GM23338 (cell line): ENCODE results near the gene SMG6. TPM values are rescaled to one million over a fixed set of nuclear protein-coding genes. Genes with fewer than 3 reads are reported as not detected.
"Not testable (repeated sequence)": the region's sequence is repeated elsewhere in the genome, so short reads cannot be mapped to it uniquely, and the experiment has no call there.

Experiments used
- ATAC-seq: fragments of 200-7000 bp; cut with Tn5 transposase; 3 replicates; pipeline ENCODE4 v1.9.1; 2020
- DNase-seq: peaks from one replicate; pipeline ENCODE4 v3.0.0-alpha.2; 2015; ENCODE audit warnings: low spot score
- H2AFZ ChIP-seq: fragments of 200-600 bp; sonication (generic); 2 replicates; pipeline ENCODE4 v1.8.0; 2016; ENCODE audit warnings: antibody characterized with exemption, mild to moderate bottlenecking, moderate library complexity
- H3F3A ChIP-seq: fragments of 200-600 bp; sonication (generic); replicated peaks from 2 replicates; pipeline ENCODE4 v1.8.0; 2017; ENCODE audit warnings: antibody characterized with exemption, mixed run types, low read depth
- H3K27ac ChIP-seq: fragments of 200-600 bp; sonication (generic); 2 replicates; pipeline ENCODE4 v1.6.1; 2016; ENCODE audit warnings: low read depth
- H3K27me3 ChIP-seq: fragments of 200-600 bp; sonication (generic); 2 replicates; pipeline ENCODE4 v1.8.0; 2016; ENCODE audit warnings: mild to moderate bottlenecking, mixed run types, moderate library complexity; ENCODE audit not compliant: insufficient read depth
- H3K36me3 ChIP-seq: fragments of 200-600 bp; sonication (generic); 2 replicates; pipeline ENCODE4 v1.8.0; 2016; ENCODE audit warnings: mild to moderate bottlenecking; ENCODE audit not compliant: insufficient read depth
- H3K4me1 ChIP-seq: fragments of 200-600 bp; sonication (generic); 2 replicates; pipeline ENCODE4 v1.8.0; 2016; ENCODE audit warnings: mild to moderate bottlenecking, moderate library complexity; ENCODE audit not compliant: insufficient read depth
- H3K4me2 ChIP-seq: fragments of 200-600 bp; sonication (generic); 2 replicates; pipeline ENCODE4 v1.7.1; 2017; ENCODE audit warnings: mixed run types
- H3K4me3 ChIP-seq: fragments of 200-600 bp; sonication (generic); 2 replicates; pipeline ENCODE4 v1.6.1; 2016; ENCODE audit warnings: mixed run types
- H3K79me2 ChIP-seq: fragments of 200-600 bp; sonication (generic); replicated peaks from 2 replicates; pipeline ENCODE4 v1.8.0; 2017; ENCODE audit warnings: mild to moderate bottlenecking; ENCODE audit not compliant: insufficient read depth
- H3K9me2 ChIP-seq: fragments of 200-600 bp; sonication (generic); 2 replicates; pipeline ENCODE4 v1.8.0; 2017; ENCODE audit not compliant: insufficient read depth
- H4K20me1 ChIP-seq: fragments of 200-600 bp; sonication (generic); replicated peaks from 2 replicates; pipeline ENCODE4 v1.8.0; 2017; ENCODE audit warnings: mild to moderate bottlenecking; ENCODE audit not compliant: insufficient read depth
- H3K27ac Mint-ChIP-seq: 2 replicates; pipeline ENCODE4 v1.8.0; 2020; ENCODE audit warnings: inconsistent platforms, mild to moderate bottlenecking, moderate library complexity, mixed read lengths
- H3K27me3 Mint-ChIP-seq: 3 replicates; pipeline ENCODE4 v1.8.0; 2022; ENCODE audit warnings: low read depth, mild to moderate bottlenecking, moderate library complexity, mixed read lengths, inconsistent platforms; ENCODE audit not compliant: insufficient read depth, poor library complexity
- H3K36me3 Mint-ChIP-seq: 3 replicates; pipeline ENCODE4 v1.8.0; 2021; ENCODE audit warnings: low read depth, mild to moderate bottlenecking, inconsistent platforms, moderate library complexity, mixed read lengths
- H3K4me1 Mint-ChIP-seq: 3 replicates; pipeline ENCODE4 v1.8.0; 2020; ENCODE audit warnings: mild to moderate bottlenecking, inconsistent platforms, mixed read lengths
- H3K4me3 Mint-ChIP-seq: 3 replicates; pipeline ENCODE4 v1.8.0; 2021; ENCODE audit warnings: moderate library complexity, mild to moderate bottlenecking, inconsistent platforms, mixed read lengths
- H3K9me3 Mint-ChIP-seq: 3 replicates; pipeline ENCODE4 v1.8.0; 2020; ENCODE audit warnings: moderate library complexity, mild to moderate bottlenecking, inconsistent platforms, mixed read lengths
- EZH2 ChIP-seq: fragments of 200-600 bp; sonication (generic); IDR thresholded peaks from one replicate; pipeline ENCODE4 v1.8.0; 2017; ENCODE audit warnings: antibody characterized with exemption, mild to moderate bottlenecking, low read depth; ENCODE audit not compliant: unreplicated experiment
- polyA plus RNA-seq: library from polyadenylated mRNA; unstranded; fragments of >200 nt; fragmentation: Nextera tagmentation; extraction: Ambion mirVana; gene quantifications from 2 replicates; pipeline ENCODE4 v1.2.1, GENCODE V29; 2016
- total RNA-seq: library from RNA; depleted of rRNA; stranded (reverse); fragments of >200 nt; shearing (Covaris generic); gene quantifications from 2 replicates; pipeline ENCODE4 v1.2.3, GENCODE V29; 2014
- TF ChIP-seq, protein P1 (sequence below): fragments of 250-450 bp; sonication (Bioruptor Pico); IDR thresholded peaks from 2 replicates; pipeline ENCODE4 v1.5.0; 2020; ENCODE audit warnings: mild to moderate bottlenecking, moderate library complexity
- TF ChIP-seq, protein P2 (sequence below): IDR thresholded peaks from one replicate; pipeline ENCODE4 v1.6.1; 2018; ENCODE audit warnings: antibody characterized with exemption; ENCODE audit not compliant: unreplicated experiment

Gene SMG6
- total and polyA plus RNA-seq, 2 experiments from 2014 or later = 10.4 to 43.1 TPM

GRCh38 chr17:2142682-2143081, 160.9 kb downstream of the SMG6 start:
- not testable (repeated sequence) for ATAC-seq, H3K79me2 ChIP-seq, H3K36me3 ChIP-seq, H3K27me3 ChIP-seq, H3K27ac ChIP-seq, H3F3A ChIP-seq, H3K27me3 Mint-ChIP-seq, H3K9me3 Mint-ChIP-seq, H3K36me3 Mint-ChIP-seq, H3K4me2 ChIP-seq, H4K20me1 ChIP-seq, H3K9me2 ChIP-seq, H3K4me3 ChIP-seq, H2AFZ ChIP-seq, H3K4me3 Mint-ChIP-seq, DNase-seq, H3K27ac Mint-ChIP-seq
- H3K4me1 ChIP-seq = peaks cover 19% of the 10 kb centered on the region
- peaks cover 20% of the 10 kb centered on the region for H3K4me1 Mint-ChIP-seq

GRCh38 chr17:2140683-2141082, 162.9 kb downstream of the SMG6 start:
- no peaks in the 10 kb centered on the region for H3K36me3 ChIP-seq
- Mint-ChIP-seq H3K27ac (no peak overlapping the region), H3K9me3 (no peaks in the 10 kb centered on the region), H3K27me3 (no peaks in the 10 kb centered on the region), H3K4me1 (peaks cover 31% of the 10 kb centered on the region), H3K36me3 (no peaks in the 10 kb centered on the region), H3K4me3 (no peak overlapping the region)
- H3K4me1 ChIP-seq = peaks cover 25% of the 10 kb centered on the region
- no peak overlapping the region for H2AFZ ChIP-seq
- H3K27ac ChIP-seq = no peak overlapping the region
- no peaks in the 10 kb centered on the region for H3K79me2 ChIP-seq
- H4K20me1 ChIP-seq = no peaks in the 10 kb centered on the region; the same call in 1 of the 2 replicates
- TF ChIP-seq EZH2 = no peak
- TF ChIP-seq, protein P1, sequence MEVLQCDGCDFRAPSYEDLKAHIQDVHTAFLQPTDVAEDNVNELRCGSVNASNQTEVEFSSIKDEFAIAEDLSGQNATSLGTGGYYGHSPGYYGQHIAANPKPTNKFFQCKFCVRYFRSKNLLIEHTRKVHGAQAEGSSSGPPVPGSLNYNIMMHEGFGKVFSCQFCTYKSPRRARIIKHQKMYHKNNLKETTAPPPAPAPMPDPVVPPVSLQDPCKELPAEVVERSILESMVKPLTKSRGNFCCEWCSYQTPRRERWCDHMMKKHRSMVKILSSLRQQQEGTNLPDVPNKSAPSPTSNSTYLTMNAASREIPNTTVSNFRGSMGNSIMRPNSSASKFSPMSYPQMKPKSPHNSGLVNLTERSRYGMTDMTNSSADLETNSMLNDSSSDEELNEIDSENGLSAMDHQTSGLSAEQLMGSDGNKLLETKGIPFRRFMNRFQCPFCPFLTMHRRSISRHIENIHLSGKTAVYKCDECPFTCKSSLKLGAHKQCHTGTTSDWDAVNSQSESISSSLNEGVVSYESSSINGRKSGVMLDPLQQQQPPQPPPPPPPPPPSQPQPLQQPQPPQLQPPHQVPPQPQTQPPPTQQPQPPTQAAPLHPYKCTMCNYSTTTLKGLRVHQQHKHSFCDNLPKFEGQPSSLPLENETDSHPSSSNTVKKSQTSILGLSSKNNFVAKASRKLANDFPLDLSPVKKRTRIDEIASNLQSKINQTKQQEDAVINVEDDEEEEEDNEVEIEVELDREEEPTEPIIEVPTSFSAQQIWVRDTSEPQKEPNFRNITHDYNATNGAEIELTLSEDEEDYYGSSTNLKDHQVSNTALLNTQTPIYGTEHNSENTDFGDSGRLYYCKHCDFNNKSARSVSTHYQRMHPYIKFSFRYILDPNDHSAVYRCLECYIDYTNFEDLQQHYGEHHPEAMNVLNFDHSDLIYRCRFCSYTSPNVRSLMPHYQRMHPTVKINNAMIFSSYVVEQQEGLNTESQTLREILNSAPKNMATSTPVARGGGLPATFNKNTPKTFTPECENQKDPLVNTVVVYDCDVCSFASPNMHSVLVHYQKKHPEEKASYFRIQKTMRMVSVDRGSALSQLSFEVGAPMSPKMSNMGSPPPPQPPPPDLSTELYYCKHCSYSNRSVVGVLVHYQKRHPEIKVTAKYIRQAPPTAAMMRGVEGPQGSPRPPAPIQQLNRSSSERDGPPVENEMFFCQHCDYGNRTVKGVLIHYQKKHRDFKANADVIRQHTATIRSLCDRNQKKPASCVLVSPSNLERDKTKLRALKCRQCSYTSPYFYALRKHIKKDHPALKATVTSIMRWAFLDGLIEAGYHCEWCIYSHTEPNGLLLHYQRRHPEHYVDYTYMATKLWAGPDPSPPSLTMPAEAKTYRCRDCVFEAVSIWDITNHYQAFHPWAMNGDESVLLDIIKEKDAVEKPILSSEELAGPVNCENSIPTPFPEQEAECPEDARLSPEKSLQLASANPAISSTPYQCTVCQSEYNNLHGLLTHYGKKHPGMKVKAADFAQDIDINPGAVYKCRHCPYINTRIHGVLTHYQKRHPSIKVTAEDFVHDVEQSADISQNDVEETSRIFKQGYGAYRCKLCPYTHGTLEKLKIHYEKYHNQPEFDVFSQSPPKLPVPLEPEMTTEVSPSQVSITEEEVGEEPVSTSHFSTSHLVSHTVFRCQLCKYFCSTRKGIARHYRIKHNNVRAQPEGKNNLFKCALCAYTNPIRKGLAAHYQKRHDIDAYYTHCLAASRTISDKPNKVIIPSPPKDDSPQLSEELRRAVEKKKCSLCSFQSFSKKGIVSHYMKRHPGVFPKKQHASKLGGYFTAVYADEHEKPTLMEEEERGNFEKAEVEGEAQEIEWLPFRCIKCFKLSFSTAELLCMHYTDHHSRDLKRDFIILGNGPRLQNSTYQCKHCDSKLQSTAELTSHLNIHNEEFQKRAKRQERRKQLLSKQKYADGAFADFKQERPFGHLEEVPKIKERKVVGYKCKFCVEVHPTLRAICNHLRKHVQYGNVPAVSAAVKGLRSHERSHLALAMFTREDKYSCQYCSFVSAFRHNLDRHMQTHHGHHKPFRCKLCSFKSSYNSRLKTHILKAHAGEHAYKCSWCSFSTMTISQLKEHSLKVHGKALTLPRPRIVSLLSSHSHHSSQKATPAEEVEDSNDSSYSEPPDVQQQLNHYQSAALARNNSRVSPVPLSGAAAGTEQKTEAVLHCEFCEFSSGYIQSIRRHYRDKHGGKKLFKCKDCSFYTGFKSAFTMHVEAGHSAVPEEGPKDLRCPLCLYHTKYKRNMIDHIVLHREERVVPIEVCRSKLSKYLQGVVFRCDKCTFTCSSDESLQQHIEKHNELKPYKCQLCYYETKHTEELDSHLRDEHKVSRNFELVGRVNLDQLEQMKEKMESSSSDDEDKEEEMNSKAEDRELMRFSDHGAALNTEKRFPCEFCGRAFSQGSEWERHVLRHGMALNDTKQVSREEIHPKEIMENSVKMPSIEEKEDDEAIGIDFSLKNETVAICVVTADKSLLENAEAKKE = no peak
- TF ChIP-seq, protein P2, sequence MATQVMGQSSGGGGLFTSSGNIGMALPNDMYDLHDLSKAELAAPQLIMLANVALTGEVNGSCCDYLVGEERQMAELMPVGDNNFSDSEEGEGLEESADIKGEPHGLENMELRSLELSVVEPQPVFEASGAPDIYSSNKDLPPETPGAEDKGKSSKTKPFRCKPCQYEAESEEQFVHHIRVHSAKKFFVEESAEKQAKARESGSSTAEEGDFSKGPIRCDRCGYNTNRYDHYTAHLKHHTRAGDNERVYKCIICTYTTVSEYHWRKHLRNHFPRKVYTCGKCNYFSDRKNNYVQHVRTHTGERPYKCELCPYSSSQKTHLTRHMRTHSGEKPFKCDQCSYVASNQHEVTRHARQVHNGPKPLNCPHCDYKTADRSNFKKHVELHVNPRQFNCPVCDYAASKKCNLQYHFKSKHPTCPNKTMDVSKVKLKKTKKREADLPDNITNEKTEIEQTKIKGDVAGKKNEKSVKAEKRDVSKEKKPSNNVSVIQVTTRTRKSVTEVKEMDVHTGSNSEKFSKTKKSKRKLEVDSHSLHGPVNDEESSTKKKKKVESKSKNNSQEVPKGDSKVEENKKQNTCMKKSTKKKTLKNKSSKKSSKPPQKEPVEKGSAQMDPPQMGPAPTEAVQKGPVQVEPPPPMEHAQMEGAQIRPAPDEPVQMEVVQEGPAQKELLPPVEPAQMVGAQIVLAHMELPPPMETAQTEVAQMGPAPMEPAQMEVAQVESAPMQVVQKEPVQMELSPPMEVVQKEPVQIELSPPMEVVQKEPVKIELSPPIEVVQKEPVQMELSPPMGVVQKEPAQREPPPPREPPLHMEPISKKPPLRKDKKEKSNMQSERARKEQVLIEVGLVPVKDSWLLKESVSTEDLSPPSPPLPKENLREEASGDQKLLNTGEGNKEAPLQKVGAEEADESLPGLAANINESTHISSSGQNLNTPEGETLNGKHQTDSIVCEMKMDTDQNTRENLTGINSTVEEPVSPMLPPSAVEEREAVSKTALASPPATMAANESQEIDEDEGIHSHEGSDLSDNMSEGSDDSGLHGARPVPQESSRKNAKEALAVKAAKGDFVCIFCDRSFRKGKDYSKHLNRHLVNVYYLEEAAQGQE = no peak
- H3K9me2 ChIP-seq = no peaks in the 10 kb centered on the region
- DNase-seq (no peak), ATAC-seq (no peak)
- no peak overlapping the region for H3K4me3 ChIP-seq
- H3K4me2 ChIP-seq = no peak overlapping the region
- no peaks in the 10 kb centered on the region for H3K27me3 ChIP-seq
- no peaks in the 10 kb centered on the region; the same call in 1 of the 2 replicates for H3F3A ChIP-seq
